Activated CD4-positive, CD25-positive, alpha-beta regulatory T cell treated with anti-CD3 and anti-CD28 coated beads, Interleukin-2, amount 50 U/mL, for 24 hours (primary cell): ENCODE results near the gene SLC30A7.
"Not testable (repeated sequence)": the region's sequence is repeated elsewhere in the genome, so short reads cannot be mapped to it uniquely, and the experiment has no call there.

Source experiments
- ATAC-seq, 2 donors: fragments of 150-1000 bp; cut with Tn5 transposase; one replicate each; pipeline ENCODE4 v1.10.0; 2021; ENCODE audit warnings: mild to moderate bottlenecking in 1 of 2, moderate library complexity in 1 of 2

Gene SLC30A7, protein sequence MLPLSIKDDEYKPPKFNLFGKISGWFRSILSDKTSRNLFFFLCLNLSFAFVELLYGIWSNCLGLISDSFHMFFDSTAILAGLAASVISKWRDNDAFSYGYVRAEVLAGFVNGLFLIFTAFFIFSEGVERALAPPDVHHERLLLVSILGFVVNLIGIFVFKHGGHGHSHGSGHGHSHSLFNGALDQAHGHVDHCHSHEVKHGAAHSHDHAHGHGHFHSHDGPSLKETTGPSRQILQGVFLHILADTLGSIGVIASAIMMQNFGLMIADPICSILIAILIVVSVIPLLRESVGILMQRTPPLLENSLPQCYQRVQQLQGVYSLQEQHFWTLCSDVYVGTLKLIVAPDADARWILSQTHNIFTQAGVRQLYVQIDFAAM

DNA sequence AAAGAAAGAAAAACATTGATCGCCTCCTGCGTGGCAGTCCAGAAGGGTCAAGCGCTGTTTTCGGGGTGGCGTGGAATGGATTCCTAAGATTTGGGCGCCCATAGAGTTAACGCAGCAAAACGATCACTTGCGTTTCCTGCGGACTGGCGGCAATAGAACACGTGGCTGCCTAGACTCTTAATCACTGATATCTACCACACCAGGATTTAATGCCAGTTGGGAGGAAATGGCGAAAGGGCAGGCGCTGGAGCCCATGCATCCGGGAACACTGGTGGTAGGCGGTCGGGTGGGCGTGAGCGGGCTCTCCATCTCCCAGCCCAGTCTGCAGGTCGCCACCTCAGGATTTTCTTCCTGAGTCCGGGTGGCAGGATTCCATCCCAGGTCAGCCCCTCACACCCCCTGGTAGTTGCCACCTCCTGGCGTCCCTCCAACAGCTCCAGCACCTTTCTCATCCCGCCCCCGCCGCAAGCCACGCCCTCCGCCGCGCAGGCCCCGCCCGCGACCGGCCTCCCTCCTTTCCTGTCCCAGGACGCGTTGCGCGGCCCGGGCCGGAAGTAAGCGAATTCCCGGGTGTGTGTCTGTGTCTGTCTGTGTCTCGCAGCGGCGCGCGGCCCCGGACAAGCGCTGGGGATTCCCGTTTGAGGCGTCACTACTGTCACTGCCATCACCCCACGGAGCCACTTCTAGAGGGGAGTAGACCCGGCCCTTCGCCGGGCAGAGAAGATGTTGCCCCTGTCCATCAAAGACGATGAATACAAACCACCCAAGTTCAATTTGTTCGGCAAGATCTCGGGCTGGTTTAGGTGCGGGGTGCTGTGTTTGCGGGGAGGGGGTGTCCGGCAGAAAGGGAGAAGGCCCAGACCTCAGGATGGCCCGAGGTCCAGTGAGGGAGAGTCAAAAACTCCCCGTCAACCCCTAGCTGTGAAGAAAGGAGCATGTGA, at the start of gene SLC30A7:
TSS of gene SLC30A7 (plus strand) at position 551 of the 941 bp plus-strand sequence. CDS start at position 724, 173 bp downstream.
- ATAC-seq = peak; percentile 79 to 83

DNA sequence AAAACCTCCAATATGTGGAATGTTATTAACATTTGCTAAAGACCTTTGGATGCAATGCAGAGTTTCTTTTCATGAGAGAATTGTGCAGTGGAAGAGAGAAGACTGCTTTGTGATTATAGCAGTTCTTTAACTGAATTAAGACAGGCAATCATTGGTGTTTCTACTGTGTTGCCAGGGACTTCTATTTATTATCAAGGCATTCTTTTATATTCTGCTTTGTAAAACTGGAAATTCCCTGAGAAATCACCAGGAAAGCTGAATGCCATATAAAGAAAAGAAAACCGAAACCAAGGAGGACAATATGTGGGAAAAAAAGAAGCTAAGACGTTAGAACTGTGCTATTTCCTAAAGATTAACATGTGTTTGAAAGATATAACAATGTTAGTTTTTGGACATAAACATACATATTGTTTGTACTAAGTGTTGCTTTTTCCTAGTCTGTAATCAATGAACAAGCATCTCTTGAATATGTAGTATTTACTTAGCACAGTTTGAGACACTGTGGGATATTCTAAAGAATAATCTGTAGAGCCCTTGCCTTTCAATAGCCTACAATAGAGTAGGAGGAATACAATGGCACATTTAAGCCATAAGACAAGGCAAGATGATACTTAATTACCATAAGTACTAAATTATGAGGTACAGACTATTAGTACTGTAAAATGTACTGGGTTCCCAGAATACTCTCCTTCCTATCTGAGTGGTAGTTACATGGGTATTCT, 48.4 kb upstream of the SLC30A7 start:
- no peak for ATAC-seq

- no peak for ATAC-seq
Measured at GRCh38 chr1:100851726-100852125, 44.2 kb upstream of the SLC30A7 start.

DNA sequence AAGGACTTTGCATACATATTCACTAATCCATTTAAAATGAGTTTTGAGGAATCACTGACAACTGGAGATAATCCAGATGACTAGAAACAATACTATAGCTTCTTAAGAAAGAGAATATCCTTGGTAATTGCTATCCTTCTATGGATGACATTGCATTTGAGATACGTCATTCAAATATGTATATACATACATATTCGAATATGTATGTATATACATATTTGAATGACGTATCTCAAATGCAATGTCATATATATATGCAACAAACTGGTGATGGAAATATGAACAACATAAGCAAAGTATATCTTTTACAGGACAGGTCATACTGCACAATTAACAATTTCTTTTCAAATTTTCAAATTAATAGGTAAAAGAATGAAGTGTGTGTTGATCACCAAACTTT, 42.9 kb upstream of the SLC30A7 start:
- no peak for ATAC-seq

DNA sequence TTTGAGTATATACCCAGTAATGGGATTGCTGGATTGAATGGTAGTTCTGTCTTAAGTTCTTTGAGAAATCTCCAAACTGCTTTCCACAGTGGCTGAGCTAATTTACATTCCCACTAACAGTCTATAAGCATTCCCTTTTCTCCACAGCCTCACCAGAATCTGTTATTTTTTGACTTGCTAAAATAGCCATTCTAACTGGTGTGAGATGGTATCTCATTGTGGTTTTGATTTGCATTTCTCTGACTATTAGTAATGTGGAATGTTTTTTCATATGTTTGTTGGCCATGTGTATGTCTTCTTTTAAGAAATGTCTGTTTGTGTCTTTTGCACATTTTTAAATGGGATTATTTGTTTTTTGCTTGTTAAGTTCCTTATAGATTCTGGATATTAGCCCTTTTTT, 40.8 kb upstream of the SLC30A7 start:
- not testable (repeated sequence) for ATAC-seq

DNA sequence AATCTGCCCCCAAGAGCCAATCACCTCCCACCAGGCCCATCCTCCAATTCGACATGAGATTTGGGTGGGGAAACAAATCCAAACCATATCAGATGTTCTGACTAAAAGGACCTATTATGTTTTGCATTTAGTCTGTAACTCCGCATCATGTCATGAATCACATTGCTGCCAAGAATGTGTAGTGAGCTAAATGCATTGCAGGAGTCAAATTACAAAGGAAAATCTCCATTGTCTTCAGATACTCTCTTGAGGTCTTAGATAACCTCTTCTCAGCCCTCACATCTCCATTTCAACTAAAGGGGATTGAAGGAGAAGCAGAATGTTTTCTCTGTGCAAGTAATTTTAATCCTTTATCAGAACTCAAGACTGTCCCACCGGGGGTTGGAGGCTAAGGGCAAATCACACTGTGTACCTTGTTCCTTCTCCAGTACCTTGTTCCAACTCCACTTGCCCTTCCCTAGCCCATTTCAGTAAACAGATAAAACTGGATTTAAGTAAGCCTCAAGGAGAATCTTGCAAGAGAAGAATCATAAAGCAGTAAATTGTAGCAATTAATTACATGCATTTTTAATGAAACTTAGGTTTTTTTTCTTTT, 35.4 kb upstream of the SLC30A7 start:
- no peak for ATAC-seq

GRCh38 chr1:100861379-100861778, 34.5 kb upstream of the SLC30A7 start:
- ATAC-seq = no peak

DNA sequence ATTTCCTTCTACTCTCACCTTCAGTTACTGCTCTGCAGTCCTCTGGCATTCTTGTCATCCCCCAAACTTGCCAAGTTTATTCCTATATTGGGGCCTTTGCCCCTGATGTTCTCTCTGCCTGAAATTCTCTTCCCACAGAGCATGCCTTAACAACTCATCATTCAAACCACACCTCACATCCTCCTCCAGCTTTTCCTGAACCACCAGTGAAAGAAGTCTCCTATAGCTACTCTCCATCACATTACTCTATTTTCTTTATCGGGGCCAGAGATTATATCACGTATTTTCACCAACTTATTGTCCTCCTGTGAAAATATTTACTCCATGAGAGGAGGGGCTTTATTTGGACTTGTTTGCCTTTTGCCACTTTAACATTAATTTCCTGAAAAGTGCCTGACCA, 33.3 kb upstream of the SLC30A7 start:
- no peak for ATAC-seq

- ATAC-seq = no peak
Measured at GRCh38 chr1:100866041-100866900, 29.6 kb upstream of the SLC30A7 start.

GRCh38 chr1:100866901-100867206, 29.0 kb upstream of the SLC30A7 start:
- ATAC-seq = no peak

- ATAC-seq = no peak
Measured at GRCh38 chr1:100868364-100868995, 27.4 kb upstream of the SLC30A7 start.

DNA sequence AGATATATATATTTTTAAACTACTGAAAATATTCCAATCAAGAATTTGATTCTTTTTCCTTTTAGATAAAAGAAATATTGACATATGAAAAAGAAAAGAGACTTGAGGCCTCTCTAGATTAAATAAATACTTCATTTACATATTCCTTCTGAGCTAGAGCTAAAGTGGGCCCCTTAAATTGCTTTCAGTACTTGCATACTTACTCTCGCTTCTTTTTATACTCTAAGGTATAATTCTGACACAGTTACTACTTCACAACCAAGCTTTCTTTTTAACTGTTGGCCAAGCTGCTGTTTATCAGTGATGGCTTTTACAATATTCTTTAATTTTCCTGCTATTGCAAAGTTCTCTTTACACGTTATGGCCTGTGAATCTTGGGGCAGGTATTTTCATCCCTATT, 25.9 kb upstream of the SLC30A7 start:
- ATAC-seq = no peak

DNA sequence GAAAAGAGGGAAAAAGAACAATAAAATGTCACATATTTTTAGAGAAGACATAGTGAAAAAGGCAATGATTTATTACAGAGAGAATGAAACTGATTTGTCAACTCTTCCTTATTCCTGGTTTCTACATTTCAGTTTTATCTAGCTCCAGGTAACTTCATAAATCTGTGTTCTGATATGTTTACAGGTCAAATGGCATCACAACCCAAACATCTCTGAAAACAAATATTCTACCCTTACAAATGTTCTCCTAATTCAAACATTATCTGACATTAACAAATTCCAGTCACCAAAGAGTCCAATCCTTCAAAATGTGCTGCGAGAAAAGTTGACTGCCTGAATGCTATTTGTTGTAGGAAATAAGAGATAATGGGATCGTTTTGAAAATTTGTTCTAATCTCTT, 21.5 kb upstream of the SLC30A7 start:
- no peak for ATAC-seq

DNA sequence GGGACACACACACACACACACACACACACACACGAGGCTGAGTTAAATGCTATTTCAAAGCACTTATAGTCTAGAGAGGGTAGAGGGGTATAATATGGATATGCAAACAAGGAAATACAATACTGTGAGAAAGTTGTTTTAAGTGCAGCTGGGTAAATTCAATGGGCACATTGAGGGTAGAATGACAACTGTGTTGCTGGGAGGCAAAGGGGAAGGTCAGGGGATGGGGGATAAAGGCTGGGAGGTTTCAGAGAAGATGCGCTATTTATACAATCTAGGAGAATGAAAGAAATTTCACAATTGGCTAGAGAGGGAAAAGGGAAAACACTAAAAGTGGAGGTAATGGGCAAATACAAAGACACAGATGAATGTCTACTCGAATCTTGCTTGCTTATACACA, 20.7 kb upstream of the SLC30A7 start:
- ATAC-seq = no peak

DNA sequence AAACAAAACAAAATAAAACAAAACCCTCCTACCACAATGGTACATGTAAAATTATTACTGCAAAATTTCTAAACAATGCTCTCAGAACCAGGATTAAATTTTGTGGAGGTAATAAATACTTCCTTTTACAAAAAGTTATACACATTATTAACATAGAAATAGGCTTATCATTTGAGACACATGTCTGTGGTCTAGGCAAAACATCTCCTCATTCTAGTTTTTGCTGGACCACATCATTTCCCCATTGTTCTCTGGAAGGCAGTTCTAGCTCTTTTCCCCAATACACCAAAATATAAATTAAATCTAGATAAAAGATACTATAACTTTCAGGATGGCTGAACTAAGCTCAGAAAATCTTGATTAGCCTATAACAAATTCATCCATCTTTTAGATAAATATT, 19.6 kb upstream of the SLC30A7 start:
- ATAC-seq = no peak

DNA sequence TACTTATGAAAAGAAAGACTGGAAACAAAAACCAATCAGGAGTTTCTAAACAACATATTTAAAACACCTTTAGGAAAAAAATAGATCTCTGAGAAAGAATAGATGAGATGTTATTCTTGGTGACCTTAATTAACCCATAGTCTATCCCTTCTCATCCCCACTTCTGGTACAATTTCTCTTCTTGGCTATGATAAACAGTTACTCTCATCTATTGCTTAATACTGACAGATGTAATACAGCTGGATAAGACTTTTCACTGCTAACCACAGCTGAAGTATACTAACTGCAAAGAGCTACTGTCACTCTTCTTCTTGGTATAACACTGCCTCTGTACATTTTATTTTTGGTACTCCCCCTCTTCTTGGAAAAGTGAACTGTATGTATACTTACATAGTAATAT, 16.5 kb upstream of the SLC30A7 start:
- ATAC-seq = no peak

DNA sequence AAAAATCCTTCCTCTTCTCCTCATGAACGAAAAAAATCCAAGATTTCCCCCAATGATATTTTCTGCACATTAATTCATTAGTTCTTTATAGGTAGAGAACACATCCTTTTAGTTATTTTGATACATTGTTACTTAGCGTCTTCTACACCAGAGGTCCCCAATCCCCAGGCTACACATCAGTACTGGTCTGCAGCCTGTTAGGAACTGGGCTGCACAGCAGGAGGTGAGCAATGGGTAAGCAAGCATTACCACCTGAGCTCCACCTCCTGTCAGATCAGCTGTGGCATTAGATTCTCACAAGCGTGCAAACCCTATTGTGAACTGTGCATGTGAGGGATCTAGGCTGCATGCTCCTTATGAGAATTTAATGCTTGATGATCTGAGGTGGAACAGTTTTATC, 14.2 kb upstream of the SLC30A7 start:
- no peak for ATAC-seq

- no peak for ATAC-seq
Measured at GRCh38 chr1:100882698-100883097, 13.2 kb upstream of the SLC30A7 start.

GRCh38 chr1:100883963-100884362, 11.9 kb upstream of the SLC30A7 start:
- no peak for ATAC-seq

GRCh38 chr1:100889007-100889406, 6.9 kb upstream of the SLC30A7 start:
- ATAC-seq = not testable (repeated sequence)

GRCh38 chr1:100889869-100890482, 5.9 kb upstream of the SLC30A7 start:
- ATAC-seq = not testable (repeated sequence)
